Measurements from ENCODE around the gene SRPX. TPM values are rescaled to one million over a fixed set of nuclear protein-coding genes. Genes with fewer than 3 reads are reported as not detected.

SRPX gene
- total and polyA plus RNA-seq, 2 donors (not counting 1 experiment from before 2014, with no cell fraction given) = 0.59 TPM; not detected in 1

DNA sequence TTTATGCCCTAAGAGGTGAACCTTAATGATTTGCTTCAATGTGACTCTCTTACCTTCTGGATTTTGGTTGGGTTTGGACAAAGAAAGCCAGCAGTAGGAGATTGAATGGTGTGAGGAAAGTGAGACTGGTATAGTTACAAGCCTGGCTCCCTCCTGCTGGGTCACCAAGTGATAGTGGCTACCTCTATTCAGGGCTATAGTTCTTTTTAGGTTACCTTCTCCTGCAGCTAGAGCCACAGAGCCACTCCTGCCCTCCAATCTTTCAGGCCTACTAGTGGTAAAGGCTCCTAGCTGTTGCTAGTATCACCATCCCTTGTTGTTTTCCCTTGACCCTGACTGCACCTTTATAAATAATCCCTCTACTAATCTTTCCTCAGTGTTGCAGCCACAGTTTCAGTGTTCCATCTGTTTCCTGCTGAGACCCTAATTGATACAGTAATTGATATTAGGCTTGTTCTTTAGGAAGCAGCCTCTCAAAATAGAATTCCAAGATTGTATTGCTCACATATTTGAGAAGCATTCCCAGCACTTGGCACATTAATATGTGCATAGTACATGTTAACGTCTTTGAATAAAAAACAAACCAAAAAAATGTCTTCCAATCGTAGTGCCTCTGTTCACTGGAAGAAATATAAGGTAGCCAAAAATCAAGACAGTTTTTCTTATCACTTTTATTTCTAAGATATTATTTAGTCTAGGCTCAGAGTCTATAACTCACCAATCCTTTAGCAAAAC lies 82.3 kb downstream of the SRPX start:
- H3K4me1 Mint-ChIP-seq = no peaks in the 10 kb centered on the region
- H3K27ac ChIP-seq (ENCODE audit: low read length in 2 of 2) = no peak overlapping the region
- no peak overlapping the region for H3K9ac ChIP-seq (ENCODE audit: low read length)
- no peaks in the 10 kb centered on the region for H3K36me3 ChIP-seq (replicated peaks in 1 of 2; ENCODE audit: control extremely low read depth in 1 of 2, control insufficient read depth in 1 of 2, extremely low read depth in 1 of 2, insufficient read depth in 2 of 2, low read length in 1 of 2)
- no peak overlapping the region for H2AFZ ChIP-seq (ENCODE audit: insufficient read depth, low read depth, low read length, poor library complexity, severe bottlenecking)
- ATAC-seq (ENCODE audit: low read depth) (no peak), DNase-seq (no peak)
- no peaks in the 10 kb centered on the region for H3K27me3 ChIP-seq (replicated peaks in 1 of 4; ENCODE audit: control extremely low read depth in 1 of 4, control insufficient read depth in 3 of 4, insufficient read depth in 4 of 4, low read length in 3 of 4)
- ChIA-PET CTCF (no interaction called here), POLR2A (no interaction called here)
- no peak overlapping the region for H3K27ac Mint-ChIP-seq
- TF ChIP-seq EZH2 (IDR thresholded peaks at IDR 0.05; ENCODE audit: borderline replicate concordance, insufficient read depth, low read depth, low read length, poor library complexity, severe bottlenecking) = no peak
- TF ChIP-seq, protein P1, sequence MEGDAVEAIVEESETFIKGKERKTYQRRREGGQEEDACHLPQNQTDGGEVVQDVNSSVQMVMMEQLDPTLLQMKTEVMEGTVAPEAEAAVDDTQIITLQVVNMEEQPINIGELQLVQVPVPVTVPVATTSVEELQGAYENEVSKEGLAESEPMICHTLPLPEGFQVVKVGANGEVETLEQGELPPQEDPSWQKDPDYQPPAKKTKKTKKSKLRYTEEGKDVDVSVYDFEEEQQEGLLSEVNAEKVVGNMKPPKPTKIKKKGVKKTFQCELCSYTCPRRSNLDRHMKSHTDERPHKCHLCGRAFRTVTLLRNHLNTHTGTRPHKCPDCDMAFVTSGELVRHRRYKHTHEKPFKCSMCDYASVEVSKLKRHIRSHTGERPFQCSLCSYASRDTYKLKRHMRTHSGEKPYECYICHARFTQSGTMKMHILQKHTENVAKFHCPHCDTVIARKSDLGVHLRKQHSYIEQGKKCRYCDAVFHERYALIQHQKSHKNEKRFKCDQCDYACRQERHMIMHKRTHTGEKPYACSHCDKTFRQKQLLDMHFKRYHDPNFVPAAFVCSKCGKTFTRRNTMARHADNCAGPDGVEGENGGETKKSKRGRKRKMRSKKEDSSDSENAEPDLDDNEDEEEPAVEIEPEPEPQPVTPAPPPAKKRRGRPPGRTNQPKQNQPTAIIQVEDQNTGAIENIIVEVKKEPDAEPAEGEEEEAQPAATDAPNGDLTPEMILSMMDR (IDR thresholded peaks at IDR 0.05) = no peak
- H3K4me3 Mint-ChIP-seq = no peak overlapping the region
- no peaks in the 10 kb centered on the region for H3K79me2 ChIP-seq (ENCODE audit: control insufficient read depth, insufficient read depth, low read length)
- H3K9me3 Mint-ChIP-seq (ENCODE audit: insufficient read depth) = no peaks in the 10 kb centered on the region
- intact Hi-C loops (cut with micrococcal nuclease) = no loop called here
- no CpG with 5 or more reads among the region's 2 CpGs for WGBS (ENCODE audit: insufficient coverage)
- no peaks in the 10 kb centered on the region for H3K4me1 ChIP-seq (ENCODE audit: control insufficient read depth in 2 of 2, insufficient read depth in 2 of 2, low read length in 2 of 2)
- no peak overlapping the region for H3K4me3 ChIP-seq (ENCODE audit: control extremely low read depth in 1 of 5, extremely low read depth in 1 of 5, insufficient read depth in 1 of 5, low read depth in 2 of 5, low read length in 4 of 5)
- no peaks in the 10 kb centered on the region for H4K20me1 ChIP-seq (ENCODE audit: control insufficient read depth, insufficient read depth, low read length, poor library complexity, severe bottlenecking)
- peaks cover 6% of the 10 kb centered on the region for H3K27me3 Mint-ChIP-seq
- H3K4me2 ChIP-seq (replicated peaks; ENCODE audit: low read depth, low read length, poor library complexity, severe bottlenecking) = no peak overlapping the region
- H3K9me3 ChIP-seq (ENCODE audit: control extremely low read depth in 1 of 3, control insufficient read depth in 2 of 3, insufficient read depth in 1 of 3, low read length in 2 of 3) = no peaks in the 10 kb centered on the region

DNA sequence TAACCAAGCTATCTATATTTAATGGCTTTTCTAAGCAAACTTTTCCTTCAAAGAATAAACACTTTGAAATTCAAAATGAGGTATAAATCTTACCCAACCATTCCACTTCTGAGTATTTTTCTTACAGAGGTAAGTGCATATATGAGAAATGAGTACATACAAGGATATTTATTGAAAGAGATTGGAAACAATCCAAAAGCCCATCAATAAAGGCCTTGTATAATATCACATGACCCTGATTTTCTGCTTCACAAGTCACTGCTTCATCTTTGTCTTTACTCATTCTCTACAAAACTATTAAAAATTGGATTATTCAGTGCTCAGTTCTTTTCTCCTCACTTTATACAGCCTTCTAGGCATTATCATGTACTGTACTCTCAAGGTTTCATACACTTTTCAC lies 91.3 kb downstream of the SRPX start:
- no peaks in the 10 kb centered on the region for H3K36me3 ChIP-seq (replicated peaks in 1 of 2; ENCODE audit: control extremely low read depth in 1 of 2, control insufficient read depth in 1 of 2, extremely low read depth in 1 of 2, insufficient read depth in 2 of 2, low read length in 1 of 2)
- no peaks in the 10 kb centered on the region for H3K27me3 ChIP-seq (replicated peaks in 1 of 4; ENCODE audit: control extremely low read depth in 1 of 4, control insufficient read depth in 3 of 4, insufficient read depth in 4 of 4, low read length in 3 of 4)
- Mint-ChIP-seq H3K27me3 (peaks cover 7% of the 10 kb centered on the region), H3K27ac (no peak overlapping the region), H3K4me3 (no peak overlapping the region), H3K9me3 (ENCODE audit: insufficient read depth) (no peaks in the 10 kb centered on the region), H3K4me1 (no peaks in the 10 kb centered on the region)
- no peaks in the 10 kb centered on the region for H3K79me2 ChIP-seq (ENCODE audit: control insufficient read depth, insufficient read depth, low read length)
- no peak for TF ChIP-seq EZH2 (IDR thresholded peaks at IDR 0.05; ENCODE audit: borderline replicate concordance, insufficient read depth, low read depth, low read length, poor library complexity, severe bottlenecking)
- TF ChIP-seq, protein P1 (IDR thresholded peaks at IDR 0.05) = no peak
- DNase-seq (no peak), ATAC-seq (ENCODE audit: low read depth) (no peak)
- no peak overlapping the region for H3K4me2 ChIP-seq (replicated peaks; ENCODE audit: low read depth, low read length, poor library complexity, severe bottlenecking)
- no peaks in the 10 kb centered on the region for H3K4me1 ChIP-seq (ENCODE audit: control insufficient read depth in 2 of 2, insufficient read depth in 2 of 2, low read length in 2 of 2)
- CTCF ChIA-PET = no interaction called here
- H2AFZ ChIP-seq (ENCODE audit: insufficient read depth, low read depth, low read length, poor library complexity, severe bottlenecking) = no peak overlapping the region
- H4K20me1 ChIP-seq (ENCODE audit: control insufficient read depth, insufficient read depth, low read length, poor library complexity, severe bottlenecking) = no peaks in the 10 kb centered on the region
- H3K9me3 ChIP-seq (ENCODE audit: control extremely low read depth in 1 of 3, control insufficient read depth in 2 of 3, insufficient read depth in 1 of 3, low read length in 2 of 3) = no peaks in the 10 kb centered on the region
- POLR2A ChIA-PET = no interaction called here
- H3K4me3 ChIP-seq (ENCODE audit: control extremely low read depth in 1 of 5, extremely low read depth in 1 of 5, insufficient read depth in 1 of 5, low read depth in 2 of 5, low read length in 4 of 5) = no peak overlapping the region
- intact Hi-C loops (cut with micrococcal nuclease) = no loop called here
- H3K27ac ChIP-seq (ENCODE audit: low read length in 2 of 2) = no peak overlapping the region
- H3K9ac ChIP-seq (ENCODE audit: low read length) = no peak overlapping the region

Measured in B cell (primary cell).